HUES64 (cell line): ENCODE data around the gene ANKRD6.
A peak's percentile ranks its signal among the peaks of the same experiment; 100 is the strongest.

Source experiments
- H3K27ac ChIP-seq: 2 replicates; pipeline ENCODE4 v1.7.0; 2013; ENCODE audit warnings: low read depth, low read length, inconsistent platforms
- H3K27me3 ChIP-seq: 2 replicates; pipeline ENCODE4 v1.6.1; 2013; ENCODE audit warnings: mild to moderate bottlenecking, low read length; ENCODE audit not compliant: insufficient read depth
- H3K36me3 ChIP-seq: 2 replicates; pipeline ENCODE4 v1.6.1; 2013; ENCODE audit warnings: mild to moderate bottlenecking, low read length; ENCODE audit not compliant: insufficient read depth
- H3K4me1 ChIP-seq: 2 replicates; pipeline ENCODE4 v1.6.1; 2013; ENCODE audit warnings: mild to moderate bottlenecking, low read length, moderate library complexity; ENCODE audit not compliant: insufficient read depth
- H3K4me3 ChIP-seq: 2 replicates; pipeline ENCODE4 v1.5.1; 2013; ENCODE audit warnings: mild to moderate bottlenecking, low read length, moderate library complexity
- H3K9ac ChIP-seq: 2 replicates; pipeline ENCODE4 v1.6.1; 2013; ENCODE audit warnings: mild to moderate bottlenecking, low read depth, low read length
- H3K9me3 ChIP-seq: 2 replicates; pipeline ENCODE4 v1.6.1; 2013; ENCODE audit warnings: low read depth, low read length; ENCODE audit not compliant: insufficient read depth
- WGBS: fragments of 150-250, 120-280 bp; methylation state at CpG from one replicate; pipeline ENCODE4 v1.1.7; 2013; ENCODE audit warnings: missing lambda C conversion rate; 5-methylcytosine and 5-hydroxymethylcytosine counted together

Gene ANKRD6

GRCh38 chr6:89566008-89566800, 133.3 kb downstream of the ANKRD6 start:
- H3K4me1 ChIP-seq = peaks cover 9% of the 10 kb centered on the region; the same call in 1 of the 2 replicates
- no peaks in the 10 kb centered on the region for H3K27me3 ChIP-seq
- no peak overlapping the region for H3K4me3 ChIP-seq
- no peaks in the 10 kb centered on the region for H3K9me3 ChIP-seq
- H3K36me3 ChIP-seq = no peaks in the 10 kb centered on the region
- H3K9ac ChIP-seq = peak overlapping the region; percentile 33; the same call in 1 of the 2 replicates
- no peak overlapping the region for H3K27ac ChIP-seq
- WGBS = 94% methylated on average over 10 of the region's 10 CpGs

- Histone ChIP-seq H3K36me3 (no peaks in the 10 kb centered on the region), H3K4me1 (peaks cover 9% of the 10 kb centered on the region; the same call in 1 of the 2 replicates), H3K4me3 (no peak overlapping the region), H3K27ac (no peak overlapping the region), H3K27me3 (no peaks in the 10 kb centered on the region), H3K9me3 (no peaks in the 10 kb centered on the region), H3K9ac (peak overlapping the region; percentile 33; the same call in 1 of the 2 replicates)
- 92% methylated on average over 16 of the region's 16 CpGs for WGBS
These were observed 134.1 kb downstream of the ANKRD6 start for GRCh38 chr6:89566930-89567629.

- WGBS = 93% methylated on average over 6 of the region's 6 CpGs
- H3K27me3 ChIP-seq = no peaks in the 10 kb centered on the region
These were observed 134.9 kb downstream of the ANKRD6 start for GRCh38 chr6:89567630-89568390.

GRCh38 chr6:89574910-89575561, 142.1 kb downstream of the ANKRD6 start:
- Histone ChIP-seq H3K9me3 (no peaks in the 10 kb centered on the region), H3K27me3 (no peaks in the 10 kb centered on the region), H3K4me3 (no peak overlapping the region), H3K4me1 (no peaks in the 10 kb centered on the region), H3K9ac (no peak overlapping the region), H3K27ac (no peak overlapping the region), H3K36me3 (no peaks in the 10 kb centered on the region)
- 97% methylated on average over 2 of the region's 2 CpGs for WGBS

More at GRCh38 chr6:89567630-89568390, 134.9 kb downstream of the ANKRD6 start:
- H3K9me3 ChIP-seq = no peaks in the 10 kb centered on the region
- H3K36me3 ChIP-seq = no peaks in the 10 kb centered on the region
- H3K27ac ChIP-seq = no peak overlapping the region
- H3K9ac ChIP-seq = no peak overlapping the region
- H3K4me3 ChIP-seq = no peak overlapping the region
- peaks cover 8% of the 10 kb centered on the region; the same call in 1 of the 2 replicates for H3K4me1 ChIP-seq

GRCh38 chr6:89575562-89575960, 142.6 kb downstream of the ANKRD6 start:
- no peak overlapping the region for H3K4me3 ChIP-seq
- H3K27me3 ChIP-seq = no peaks in the 10 kb centered on the region
- H3K9me3 ChIP-seq = no peaks in the 10 kb centered on the region
- H3K36me3 ChIP-seq = no peaks in the 10 kb centered on the region
- H3K27ac ChIP-seq = no peak overlapping the region
- 98% methylated on average over 2 of the region's 2 CpGs for WGBS
- H3K4me1 ChIP-seq = no peaks in the 10 kb centered on the region
- no peak overlapping the region for H3K9ac ChIP-seq

- 83% methylated on average over 3 of the region's 3 CpGs for WGBS
- Histone ChIP-seq H3K4me3 (no peak overlapping the region), H3K36me3 (no peaks in the 10 kb centered on the region), H3K9ac (no peak overlapping the region), H3K4me1 (0 out of 2 replicates have a peak, but pooled peaks cover 4% of the 10 kb centered on the region), H3K9me3 (no peaks in the 10 kb centered on the region), H3K27ac (no peak overlapping the region), H3K27me3 (no peaks in the 10 kb centered on the region)
These were observed 148.2 kb downstream of the ANKRD6 start for GRCh38 chr6:89580997-89581666.

GRCh38 chr6:89581689-89582088, 148.7 kb downstream of the ANKRD6 start:
- Histone ChIP-seq H3K27me3 (no peaks in the 10 kb centered on the region), H3K4me1 (0 out of 2 replicates have a peak, but pooled peaks cover 4% of the 10 kb centered on the region), H3K9me3 (no peaks in the 10 kb centered on the region), H3K9ac (no peak overlapping the region), H3K4me3 (no peak overlapping the region), H3K36me3 (no peaks in the 10 kb centered on the region), H3K27ac (no peak overlapping the region)
- WGBS = 88% methylated on average over 4 of the region's 4 CpGs

GRCh38 chr6:89582669-89583325, 149.8 kb downstream of the ANKRD6 start:
- H3K4me3 ChIP-seq = no peak overlapping the region
- no peaks in the 10 kb centered on the region for H3K36me3 ChIP-seq
- H3K27me3 ChIP-seq = no peaks in the 10 kb centered on the region
- no peak overlapping the region for H3K9ac ChIP-seq
- WGBS = 83% methylated on average over 4 of the region's 4 CpGs
- H3K27ac ChIP-seq = no peak overlapping the region
- H3K4me1 ChIP-seq = 0 out of 2 replicates have a peak, but pooled peaks cover 4% of the 10 kb centered on the region
- no peaks in the 10 kb centered on the region for H3K9me3 ChIP-seq

GRCh38 chr6:89583559-89583958, 150.6 kb downstream of the ANKRD6 start:
- H3K9me3 ChIP-seq = no peaks in the 10 kb centered on the region
- no peak overlapping the region for H3K9ac ChIP-seq
- H3K36me3 ChIP-seq = no peaks in the 10 kb centered on the region
- no peak overlapping the region for H3K27ac ChIP-seq
- WGBS = 89% methylated on average over 2 of the region's 2 CpGs
- H3K4me3 ChIP-seq = no peak overlapping the region
- no peaks in the 10 kb centered on the region for H3K27me3 ChIP-seq
- H3K4me1 ChIP-seq = 0 out of 2 replicates have a peak, but pooled peaks cover 4% of the 10 kb centered on the region

GRCh38 chr6:89584539-89584938, 151.6 kb downstream of the ANKRD6 start:
- H3K36me3 ChIP-seq = no peaks in the 10 kb centered on the region
- no peak overlapping the region for H3K9ac ChIP-seq
- 94% methylated on average over 3 of the region's 3 CpGs for WGBS

More at GRCh38 chr6:89584539-89584938, 151.6 kb downstream of the ANKRD6 start:
- H3K4me3 ChIP-seq = no peak overlapping the region
- no peaks in the 10 kb centered on the region for H3K27me3 ChIP-seq
- H3K4me1 ChIP-seq = peaks cover 6% of the 10 kb centered on the region; the same call in 1 of the 2 replicates
- H3K9me3 ChIP-seq = no peaks in the 10 kb centered on the region
- H3K27ac ChIP-seq = no peak overlapping the region
